NCI-H1930 (cell line): ENCODE data around the gene UMAD1.
"Not testable (repeated sequence)": the region's sequence is repeated elsewhere in the genome, so short reads cannot be mapped to it uniquely, and the experiment has no call there.

Experiments
- DNase-seq, 2 experiments: peaks; one replicate each; lab custom pipeline; 2025; lab: John Stamatoyannopoulos, UW

Gene UMAD1

GRCh38 chr7:7798510-7798909, 158.0 kb downstream of the UMAD1 start:
- DNase-seq = peak; percentile 29 to 40

GRCh38 chr7:7799138-7799537, 158.6 kb downstream of the UMAD1 start:
- DNase-seq = peak; percentile 57 to 79

GRCh38 chr7:7802531-7802930, 162.0 kb downstream of the UMAD1 start:
- DNase-seq = no peak

- no peak for DNase-seq
These were observed 163.2 kb downstream of the UMAD1 start for GRCh38 chr7:7803715-7804178.

GRCh38 chr7:7804822-7805221, 164.3 kb downstream of the UMAD1 start:
- DNase-seq = not testable (repeated sequence)

GRCh38 chr7:7805511-7806153, 165.1 kb downstream of the UMAD1 start:
- no peak for DNase-seq

GRCh38 chr7:7808156-7808555, 167.6 kb downstream of the UMAD1 start:
- no peak for DNase-seq

- no peak for DNase-seq
These were observed 168.1 kb downstream of the UMAD1 start for GRCh38 chr7:7808626-7809025.

- DNase-seq = no peak
These were observed 169.8 kb downstream of the UMAD1 start for GRCh38 chr7:7810380-7810779.

GRCh38 chr7:7810826-7811225, 170.3 kb downstream of the UMAD1 start:
- DNase-seq = no peak

GRCh38 chr7:7812112-7812511, 171.6 kb downstream of the UMAD1 start:
- DNase-seq = no peak

- DNase-seq = no peak
These were observed 174.8 kb downstream of the UMAD1 start for GRCh38 chr7:7815395-7815794.

- DNase-seq = no peak
These were observed 175.5 kb downstream of the UMAD1 start for GRCh38 chr7:7816084-7816483.

- DNase-seq = no peak
These were observed 176.4 kb downstream of the UMAD1 start for GRCh38 chr7:7816816-7817536.

GRCh38 chr7:7817748-7818147, 177.2 kb downstream of the UMAD1 start:
- no peak for DNase-seq

- not testable (repeated sequence) for DNase-seq
These were observed 177.6 kb downstream of the UMAD1 start for GRCh38 chr7:7818179-7818578.

- no peak for DNase-seq
These were observed 179.1 kb downstream of the UMAD1 start for GRCh38 chr7:7819442-7820247.

GRCh38 chr7:7820409-7820808, 179.9 kb downstream of the UMAD1 start:
- no peak for DNase-seq

GRCh38 chr7:7820939-7821338, 180.4 kb downstream of the UMAD1 start:
- DNase-seq = no peak

GRCh38 chr7:7821517-7821916, 181.0 kb downstream of the UMAD1 start:
- peak; percentile 35 to 54 for DNase-seq

- DNase-seq = not testable (repeated sequence)
These were observed 184.7 kb downstream of the UMAD1 start for GRCh38 chr7:7825294-7825693.

- DNase-seq = no peak
These were observed 189.1 kb downstream of the UMAD1 start for GRCh38 chr7:7829667-7830066.
